Right atrium auricular region (tissue), 2 donors: ENCODE results near the gene SH3PXD2B. TPM values are rescaled to one million over a fixed set of nuclear protein-coding genes. Genes with fewer than 3 reads are reported as not detected.

ENCODE experiments used
- DNase-seq: peaks from one replicate; pipeline ENCODE4 v3.0.0-alpha.2; 2019; ENCODE audit warnings: low spot score
- H3K27ac ChIP-seq, 2 donors: fragments of 200-600 bp; sonication (generic); 1 replicate in 1 of 2; 2 replicates in 1 of 2; pipeline ENCODE4 v1.5.1; 2016 to 2019
- H3K27me3 ChIP-seq, 2 donors: fragments of 200-600 bp; sonication (generic); one replicate each; pipeline versions ENCODE4 v1.5.1 to v1.6.0; 2017 to 2019
- H3K36me3 ChIP-seq: fragments of 200-600 bp; sonication (generic); one replicate; pipeline ENCODE4 v1.5.1; 2016
- H3K4me1 ChIP-seq, 2 donors: fragments of 200-600 bp; sonication (generic); one replicate each; pipeline versions ENCODE4 v1.5.1 to v1.6.0; 2017 to 2019
- H3K4me3 ChIP-seq, 2 donors: fragments of 200-600 bp; sonication (generic); 1 replicate in 1 of 2; 2 replicates in 1 of 2; pipeline ENCODE4 v1.5.1; 2017 to 2019; ENCODE audit warnings: mild to moderate bottlenecking in 1 of 2, moderate library complexity in 1 of 2
- H3K9me3 ChIP-seq, 2 donors: fragments of 200-600 bp; sonication (generic); one replicate each; pipeline ENCODE4 v1.5.1; 2019
- total RNA-seq, 2 donors: library from RNA; depleted of rRNA; stranded (reverse); fragments of >200 nt; gene quantifications; one replicate each; pipeline ENCODE4 v1.1.0, GENCODE V29; 2016
- TF ChIP-seq, protein P1 (sequence below), 2 donors: fragments of 200-600 bp; sonication (generic); IDR thresholded peaks; one replicate each; pipeline ENCODE4 v1.5.1; 2019; ENCODE audit warnings: antibody characterized with exemption in 2 of 2

Gene SH3PXD2B
- total RNA-seq, 2 donors from 2014 or later = 7.2 to 13.9 TPM

DNA sequence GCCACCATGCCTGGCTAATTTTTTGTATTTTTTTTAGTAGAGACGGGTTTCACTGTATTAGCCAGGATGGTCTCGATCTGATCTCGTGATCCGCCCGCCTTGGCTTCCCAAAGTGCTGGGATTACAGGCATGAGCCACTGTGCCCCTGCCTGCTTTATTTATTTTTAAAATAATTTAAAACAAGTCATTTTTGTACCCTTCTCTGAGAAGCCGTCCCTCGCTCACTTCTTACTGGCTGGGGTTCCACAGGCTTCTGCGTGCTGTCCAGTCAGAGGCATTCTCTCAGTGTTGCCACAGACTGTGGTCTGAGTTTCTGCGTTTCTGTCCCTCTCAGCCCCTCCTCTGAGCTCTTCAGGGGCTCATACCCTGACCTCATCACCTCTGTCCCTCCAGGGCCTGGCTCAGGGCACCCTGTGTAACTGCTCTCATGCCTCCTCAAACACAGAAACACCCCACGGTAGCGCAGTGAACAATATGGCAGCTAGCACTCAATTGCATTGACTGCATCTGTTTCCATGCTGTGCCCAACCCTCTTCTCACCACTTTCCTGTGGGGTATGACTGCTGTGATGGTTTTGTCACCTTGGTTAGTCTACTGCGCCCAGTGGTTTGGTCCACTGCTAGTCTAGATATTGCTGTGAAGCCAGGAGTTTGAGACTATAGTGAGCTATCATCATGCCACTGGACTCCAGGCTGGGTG is 44.3 kb upstream of the SH3PXD2B start:
- no peaks in the 10 kb centered on the region for H3K9me3 ChIP-seq
- no peaks in the 10 kb centered on the region for H3K27me3 ChIP-seq
- no peaks in the 10 kb centered on the region for H3K36me3 ChIP-seq
- TF ChIP-seq, protein P1, sequence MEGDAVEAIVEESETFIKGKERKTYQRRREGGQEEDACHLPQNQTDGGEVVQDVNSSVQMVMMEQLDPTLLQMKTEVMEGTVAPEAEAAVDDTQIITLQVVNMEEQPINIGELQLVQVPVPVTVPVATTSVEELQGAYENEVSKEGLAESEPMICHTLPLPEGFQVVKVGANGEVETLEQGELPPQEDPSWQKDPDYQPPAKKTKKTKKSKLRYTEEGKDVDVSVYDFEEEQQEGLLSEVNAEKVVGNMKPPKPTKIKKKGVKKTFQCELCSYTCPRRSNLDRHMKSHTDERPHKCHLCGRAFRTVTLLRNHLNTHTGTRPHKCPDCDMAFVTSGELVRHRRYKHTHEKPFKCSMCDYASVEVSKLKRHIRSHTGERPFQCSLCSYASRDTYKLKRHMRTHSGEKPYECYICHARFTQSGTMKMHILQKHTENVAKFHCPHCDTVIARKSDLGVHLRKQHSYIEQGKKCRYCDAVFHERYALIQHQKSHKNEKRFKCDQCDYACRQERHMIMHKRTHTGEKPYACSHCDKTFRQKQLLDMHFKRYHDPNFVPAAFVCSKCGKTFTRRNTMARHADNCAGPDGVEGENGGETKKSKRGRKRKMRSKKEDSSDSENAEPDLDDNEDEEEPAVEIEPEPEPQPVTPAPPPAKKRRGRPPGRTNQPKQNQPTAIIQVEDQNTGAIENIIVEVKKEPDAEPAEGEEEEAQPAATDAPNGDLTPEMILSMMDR (IDR thresholded peaks at IDR 0.05) = no peak
- H3K27ac ChIP-seq = no peak overlapping the region
- no peak overlapping the region for H3K4me3 ChIP-seq
- peak; percentile 32 for DNase-seq
- peaks cover 0 to 18% of the 10 kb centered on the region in 2 donors for H3K4me1 ChIP-seq

DNA sequence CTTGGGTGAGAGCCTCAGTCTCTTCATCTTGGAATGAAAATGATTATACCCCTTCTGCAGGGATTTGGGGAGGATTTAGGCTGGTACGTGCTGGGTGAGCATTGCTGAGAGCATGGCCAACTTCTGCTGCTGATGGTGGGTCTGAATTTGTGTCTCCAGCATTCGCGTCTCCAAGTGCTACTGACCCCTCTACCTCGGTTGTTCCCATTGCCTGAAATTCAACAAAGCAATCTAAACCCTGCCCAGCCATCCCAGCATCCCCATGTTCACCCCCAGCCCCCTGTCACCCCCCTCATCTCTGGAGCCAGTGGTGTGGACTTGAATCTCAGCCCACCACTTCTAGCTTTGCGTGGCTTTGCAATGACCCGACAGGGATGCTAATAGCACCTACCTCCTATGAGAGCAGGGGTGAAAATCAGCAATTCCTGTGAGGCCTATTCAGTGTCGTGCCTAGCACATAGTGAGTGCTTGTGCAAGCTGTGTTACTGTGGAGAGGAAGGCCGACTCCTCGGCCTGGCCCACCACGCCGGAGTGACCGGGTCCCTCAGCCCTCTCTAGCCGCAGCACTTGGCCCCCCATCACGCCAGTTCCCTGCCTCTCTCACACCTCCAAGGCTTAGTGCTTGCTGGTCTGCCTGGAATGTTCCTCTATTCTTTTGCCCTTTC is 43.4 kb upstream of the SH3PXD2B start:
- H3K9me3 ChIP-seq = no peaks in the 10 kb centered on the region
- TF ChIP-seq, protein P1 (IDR thresholded peaks at IDR 0.05) = no peak
- no peak overlapping the region for H3K4me3 ChIP-seq
- DNase-seq = peak; percentile 48
- H3K27ac ChIP-seq = peak overlapping the region; percentile 56 to 70
- H3K27me3 ChIP-seq = no peaks in the 10 kb centered on the region
- no peaks in the 10 kb centered on the region for H3K36me3 ChIP-seq
- peaks cover 0 to 13% of the 10 kb centered on the region in 2 donors for H3K4me1 ChIP-seq

DNA sequence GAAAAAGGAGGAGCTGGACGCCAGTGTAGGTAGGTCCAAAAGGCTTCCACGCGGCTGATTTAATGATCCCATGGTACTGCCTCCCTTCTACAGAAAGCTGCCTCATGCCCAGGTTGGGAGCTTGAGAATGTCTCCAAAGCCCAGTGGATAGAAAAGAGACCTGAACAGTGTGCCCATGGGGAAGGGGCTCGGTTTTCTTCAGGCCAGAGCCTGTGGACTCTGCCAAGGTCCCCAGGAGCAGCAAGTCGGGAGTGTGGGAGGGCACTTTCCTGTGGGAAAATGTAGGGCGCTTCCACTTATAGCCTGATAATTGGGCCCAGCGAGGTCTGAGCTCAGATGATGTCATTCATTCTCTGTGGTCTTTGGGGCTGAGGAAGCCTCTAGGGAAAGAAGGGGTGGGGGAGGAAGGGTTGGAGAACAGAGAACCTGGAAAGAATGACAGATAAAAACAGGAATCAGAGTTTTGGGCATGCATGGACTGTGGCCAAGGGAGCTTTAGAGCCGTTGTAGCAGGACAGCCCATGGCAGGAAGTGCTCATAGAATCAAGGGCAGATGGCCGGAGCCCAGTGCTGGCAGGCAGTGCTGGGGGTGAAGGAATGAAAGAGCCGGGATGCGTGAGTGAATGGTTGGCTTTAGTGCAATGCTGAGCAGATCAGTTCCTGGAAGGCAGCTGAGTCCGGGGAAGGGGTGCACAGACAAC is 42.5 kb upstream of the SH3PXD2B start:
- Histone ChIP-seq H3K27ac (peak overlapping the region; percentile 56 to 70), H3K4me1 (peaks cover 0 to 13% of the 10 kb centered on the region in 2 donors), H3K27me3 (no peaks in the 10 kb centered on the region), H3K9me3 (no peaks in the 10 kb centered on the region), H3K36me3 (no peaks in the 10 kb centered on the region), H3K4me3 (no peak overlapping the region)
- TF ChIP-seq, protein P1 (IDR thresholded peaks at IDR 0.05) = no peak
- DNase-seq = peak; percentile 67

DNA sequence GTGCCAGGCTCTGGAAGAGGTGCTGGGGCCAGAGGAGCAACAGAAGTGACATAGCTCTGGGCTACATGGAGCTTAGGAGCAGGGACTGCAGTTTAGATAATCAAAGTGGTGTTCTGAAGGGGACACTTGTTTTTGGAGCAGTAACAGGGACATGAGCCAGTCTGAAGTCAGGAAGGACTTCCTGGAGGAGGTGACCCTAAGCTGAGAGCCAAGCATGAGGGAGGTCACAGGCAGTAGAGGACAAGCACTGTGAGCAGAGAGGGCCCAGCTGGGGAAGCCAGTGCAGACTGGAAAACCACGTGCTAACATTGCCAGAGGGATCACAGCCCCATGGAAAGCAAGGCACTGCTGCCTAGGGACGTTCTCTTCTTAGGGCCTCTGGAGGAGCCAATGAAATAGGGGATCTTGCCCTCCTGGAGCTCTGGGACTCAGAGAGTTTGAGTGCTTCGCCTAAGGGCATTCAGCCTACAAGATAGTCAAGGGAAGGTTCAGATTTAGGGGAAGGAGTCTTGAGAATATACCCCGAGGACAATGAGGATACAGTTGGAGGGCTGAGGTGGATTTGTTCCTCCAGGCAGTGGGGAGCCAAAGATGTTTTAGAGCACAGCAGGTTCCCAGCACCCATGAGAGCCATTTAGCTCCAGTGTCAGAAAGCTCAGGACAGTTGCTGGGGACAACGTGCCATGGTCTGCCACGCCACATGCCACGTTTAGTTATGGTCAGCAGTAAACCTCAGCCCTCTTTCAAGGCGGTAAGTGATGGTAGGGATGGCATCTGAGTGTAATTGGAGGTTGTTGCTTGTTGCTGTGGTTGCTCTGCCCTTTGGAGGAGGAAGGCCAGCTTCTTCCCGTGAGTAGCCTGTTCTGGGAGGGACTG is 40.5 kb upstream of the SH3PXD2B start:
- no peaks in the 10 kb centered on the region for H3K9me3 ChIP-seq
- TF ChIP-seq, protein P1 (IDR thresholded peaks at IDR 0.05) = no peak
- no peaks in the 10 kb centered on the region for H3K36me3 ChIP-seq
- H3K4me1 ChIP-seq = peaks cover 0 to 13% of the 10 kb centered on the region in 2 donors
- peak; percentile 36 for DNase-seq
- H3K27me3 ChIP-seq = no peaks in the 10 kb centered on the region
- H3K4me3 ChIP-seq = no peak overlapping the region
- H3K27ac ChIP-seq = no peak overlapping the region

DNA sequence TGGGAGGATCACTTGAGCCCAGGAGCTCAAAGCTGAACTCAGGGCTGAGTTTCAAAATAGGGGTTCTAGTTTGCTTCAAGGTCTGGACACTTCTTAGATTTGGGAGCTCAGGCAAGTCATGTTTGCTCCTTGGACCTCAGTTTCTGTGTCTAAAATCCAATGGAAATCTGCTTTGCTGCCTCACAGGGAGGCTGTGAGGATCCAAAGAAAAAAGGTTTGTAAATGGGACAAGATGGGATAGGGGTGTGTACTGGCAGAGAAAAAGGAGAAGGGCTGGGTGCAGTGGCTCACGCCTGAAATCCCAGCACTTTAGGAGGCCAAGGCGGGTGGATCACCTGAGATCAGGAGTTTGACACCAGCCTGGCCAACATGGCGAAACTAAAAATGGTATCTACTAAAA is 39.6 kb upstream of the SH3PXD2B start:
- H3K27me3 ChIP-seq = no peaks in the 10 kb centered on the region
- no peak overlapping the region for H3K27ac ChIP-seq
- peak; percentile 18 for DNase-seq
- H3K36me3 ChIP-seq = no peaks in the 10 kb centered on the region
- TF ChIP-seq, protein P1 (IDR thresholded peaks at IDR 0.05) = no peak
- peaks cover 0 to 13% of the 10 kb centered on the region in 2 donors for H3K4me1 ChIP-seq
- H3K9me3 ChIP-seq = no peaks in the 10 kb centered on the region
- no peak overlapping the region for H3K4me3 ChIP-seq
